ENCODE measurements around the gene HSPA12B. TPM values are rescaled to one million over a fixed set of nuclear protein-coding genes. Genes with fewer than 3 reads are reported as not detected.

Gene HSPA12B
- total and polyA plus RNA-seq, 2 donors from 2014 or later: 8.7 to 18.9 TPM

DNA sequence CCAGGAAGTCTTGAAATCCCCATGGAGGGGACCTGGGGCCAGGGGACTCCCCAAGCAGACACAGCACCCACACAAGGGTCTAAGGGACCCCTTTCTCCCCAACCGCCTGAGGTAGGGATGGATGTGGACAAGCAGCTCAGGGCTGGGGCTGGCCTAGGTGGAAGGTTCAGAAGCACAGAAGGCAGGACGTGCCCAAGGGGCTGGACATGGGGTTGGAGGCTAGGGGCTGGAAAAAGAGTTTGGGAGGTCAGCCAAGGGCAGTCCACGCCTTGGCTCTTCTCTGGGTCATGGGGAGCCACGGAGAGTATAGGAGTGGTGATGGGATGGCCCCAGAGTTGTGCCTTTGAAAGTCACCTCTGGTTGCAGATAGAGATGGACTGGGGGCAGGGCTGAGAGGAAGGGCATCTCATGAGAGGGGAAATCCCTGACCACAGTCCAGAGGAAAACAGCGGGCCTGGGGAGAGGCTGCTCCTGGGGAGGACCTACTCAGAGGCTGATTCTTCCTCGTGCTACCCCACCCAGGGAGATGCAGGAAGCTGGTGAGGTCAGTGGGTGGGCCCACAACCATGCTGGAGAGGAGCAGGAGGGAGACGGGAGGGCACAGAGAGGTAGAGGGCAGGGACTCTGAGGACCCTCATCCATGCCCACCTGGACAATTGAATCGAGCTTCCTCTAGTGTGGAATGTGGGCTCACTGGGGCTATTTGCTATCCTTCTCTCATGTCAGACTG, 2.5 kb upstream of the HSPA12B start:
- no peaks in the 10 kb centered on the region for H3K27me3 ChIP-seq (ENCODE audit: control insufficient read depth, insufficient read depth, low read length)
- no peak overlapping the region for H3K9ac ChIP-seq (ENCODE audit: low read length in 3 of 3)
- peaks cover 0 to 5% (median 2%) of the 10 kb centered on the region in 3 donors for H3K4me1 ChIP-seq (ENCODE audit: control insufficient read depth in 2 of 3, insufficient read depth in 2 of 3, low read depth in 1 of 3, low read length in 3 of 3)
- DNase-seq: peak in 1 of 5 donors; percentile 54
- no peak for FAIRE-seq
- TF ChIP-seq, protein P1, sequence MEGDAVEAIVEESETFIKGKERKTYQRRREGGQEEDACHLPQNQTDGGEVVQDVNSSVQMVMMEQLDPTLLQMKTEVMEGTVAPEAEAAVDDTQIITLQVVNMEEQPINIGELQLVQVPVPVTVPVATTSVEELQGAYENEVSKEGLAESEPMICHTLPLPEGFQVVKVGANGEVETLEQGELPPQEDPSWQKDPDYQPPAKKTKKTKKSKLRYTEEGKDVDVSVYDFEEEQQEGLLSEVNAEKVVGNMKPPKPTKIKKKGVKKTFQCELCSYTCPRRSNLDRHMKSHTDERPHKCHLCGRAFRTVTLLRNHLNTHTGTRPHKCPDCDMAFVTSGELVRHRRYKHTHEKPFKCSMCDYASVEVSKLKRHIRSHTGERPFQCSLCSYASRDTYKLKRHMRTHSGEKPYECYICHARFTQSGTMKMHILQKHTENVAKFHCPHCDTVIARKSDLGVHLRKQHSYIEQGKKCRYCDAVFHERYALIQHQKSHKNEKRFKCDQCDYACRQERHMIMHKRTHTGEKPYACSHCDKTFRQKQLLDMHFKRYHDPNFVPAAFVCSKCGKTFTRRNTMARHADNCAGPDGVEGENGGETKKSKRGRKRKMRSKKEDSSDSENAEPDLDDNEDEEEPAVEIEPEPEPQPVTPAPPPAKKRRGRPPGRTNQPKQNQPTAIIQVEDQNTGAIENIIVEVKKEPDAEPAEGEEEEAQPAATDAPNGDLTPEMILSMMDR (IDR thresholded peaks at IDR 0.05; ENCODE audit: borderline replicate concordance, extremely low read depth, insufficient read depth): no peak
- no peak overlapping the region for H3K27ac ChIP-seq (ENCODE audit: low read depth in 2 of 2, low read length in 2 of 2)
- H3K4me3 ChIP-seq (ENCODE audit: low read length in 3 of 3): no peak overlapping the region
- intact Hi-C loops (cut with DNase I): no loop called here
- H3K36me3 ChIP-seq (ENCODE audit: control insufficient read depth in 2 of 3, insufficient read depth in 3 of 3, low read length in 3 of 3): no peaks in the 10 kb centered on the region
- H3K9me3 ChIP-seq (ENCODE audit: control insufficient read depth in 2 of 3, insufficient read depth in 1 of 3, low read length in 3 of 3): no peaks in the 10 kb centered on the region

DNA sequence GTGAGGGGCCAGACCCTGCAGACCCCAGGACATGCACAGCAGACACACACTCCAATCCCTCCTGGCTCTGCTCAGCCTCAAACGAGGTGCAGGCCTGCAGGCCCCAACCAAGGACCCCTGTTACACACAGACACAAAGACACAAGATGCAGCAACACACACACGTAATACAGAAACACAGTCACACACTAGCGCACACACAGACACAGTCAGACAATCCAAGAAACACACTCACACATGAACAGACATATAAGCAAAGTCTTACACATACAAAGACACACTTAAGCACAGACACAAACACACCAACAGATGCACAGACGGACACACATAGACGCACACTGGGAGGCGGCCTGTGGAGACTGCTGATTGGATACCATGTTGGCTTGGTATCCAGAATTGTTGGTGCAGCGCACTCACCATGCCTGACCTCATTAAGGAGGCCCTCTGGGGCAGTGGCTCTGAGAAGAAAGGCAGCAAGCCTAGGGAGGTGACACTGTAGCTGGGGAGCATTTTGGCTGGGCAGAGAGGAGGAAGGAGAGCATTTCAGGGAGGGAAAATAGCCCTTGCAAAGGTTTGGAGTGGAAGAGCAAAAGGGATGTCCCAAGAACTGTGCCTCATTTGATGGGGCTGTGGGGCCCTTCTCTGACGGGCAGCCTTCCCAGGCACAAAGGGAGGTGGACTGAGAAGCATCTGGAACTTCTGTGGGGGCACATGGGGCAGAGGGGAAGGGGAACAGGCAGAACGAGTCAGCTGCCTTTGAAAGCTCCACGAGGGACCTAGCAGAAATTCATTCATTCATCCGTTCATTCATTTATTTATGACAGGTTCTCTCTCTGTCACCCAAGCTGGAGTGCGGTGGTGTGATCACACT, 1.4 kb upstream of the HSPA12B start:
- Histone ChIP-seq H3K4me1 (ENCODE audit: control insufficient read depth in 2 of 3, insufficient read depth in 2 of 3, low read depth in 1 of 3, low read length in 3 of 3) (peaks cover 0 to 5% (median 2%) of the 10 kb centered on the region in 3 donors), H3K27ac (ENCODE audit: low read depth in 2 of 2, low read length in 2 of 2) (no peak overlapping the region)
- TF ChIP-seq, protein P1 (IDR thresholded peaks at IDR 0.05; ENCODE audit: borderline replicate concordance, extremely low read depth, insufficient read depth): no peak

DNA sequence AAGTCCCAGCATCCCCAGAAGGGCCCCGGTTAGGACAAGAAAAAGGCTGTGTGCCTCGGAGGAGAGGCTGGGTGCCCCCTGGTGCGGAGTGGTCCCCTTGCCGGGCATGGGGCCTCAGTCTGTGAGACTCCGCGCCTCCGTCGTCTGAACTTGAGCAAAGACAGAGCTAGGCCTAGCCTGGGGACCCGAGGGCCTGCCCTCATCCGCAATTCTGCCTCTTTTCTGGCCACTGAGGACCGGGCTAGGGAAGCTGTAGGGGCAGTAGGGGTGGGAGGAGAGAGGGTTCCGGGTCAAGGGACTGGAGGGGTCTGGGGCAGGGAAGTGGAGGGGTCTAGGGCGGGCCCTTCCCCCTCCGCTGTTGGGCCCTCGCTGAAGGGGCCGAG, 550 bp upstream of the HSPA12B start:
- DNase-seq (peak in 2 of 5 donors; percentile 28 to 63), FAIRE-seq (no peak)
- peaks cover 0 to 5% (median 2%) of the 10 kb centered on the region in 3 donors for H3K4me1 ChIP-seq (ENCODE audit: control insufficient read depth in 2 of 3, insufficient read depth in 2 of 3, low read depth in 1 of 3, low read length in 3 of 3)
- no peaks in the 10 kb centered on the region for H3K9me3 ChIP-seq (ENCODE audit: control insufficient read depth in 2 of 3, insufficient read depth in 1 of 3, low read length in 3 of 3)
- TF ChIP-seq, protein P1 (IDR thresholded peaks at IDR 0.05; ENCODE audit: borderline replicate concordance, extremely low read depth, insufficient read depth): no peak
- H3K27ac ChIP-seq (ENCODE audit: low read depth in 2 of 2, low read length in 2 of 2): no peak overlapping the region
- H3K4me3 ChIP-seq (ENCODE audit: low read length in 3 of 3): no peak overlapping the region
- no peaks in the 10 kb centered on the region for H3K36me3 ChIP-seq (ENCODE audit: control insufficient read depth in 2 of 3, insufficient read depth in 3 of 3, low read length in 3 of 3)
- no peak overlapping the region for H3K9ac ChIP-seq (ENCODE audit: low read length in 3 of 3)
- intact Hi-C loops (cut with DNase I): no loop called here
- H3K27me3 ChIP-seq (ENCODE audit: control insufficient read depth, insufficient read depth, low read length): no peaks in the 10 kb centered on the region

More for the DNA sequence above, 1.4 kb upstream of the HSPA12B start:
- peak in 2 of 5 donors; percentile 23 to 44 for DNase-seq
- Histone ChIP-seq H3K27me3 (ENCODE audit: control insufficient read depth, insufficient read depth, low read length) (no peaks in the 10 kb centered on the region), H3K4me3 (ENCODE audit: low read length in 3 of 3) (no peak overlapping the region), H3K9ac (ENCODE audit: low read length in 3 of 3) (no peak overlapping the region), H3K36me3 (ENCODE audit: control insufficient read depth in 2 of 3, insufficient read depth in 3 of 3, low read length in 3 of 3) (no peaks in the 10 kb centered on the region), H3K9me3 (ENCODE audit: control insufficient read depth in 2 of 3, insufficient read depth in 1 of 3, low read length in 3 of 3) (no peaks in the 10 kb centered on the region)
- FAIRE-seq: no peak
- intact Hi-C loops (cut with DNase I): no loop called here

Data from kidney (tissue), 14 donors.